NCI-H146 treated with DMSO at 0.1 percent for 48 hours (cell line): Measurements from ENCODE around the gene CFAP43.

Experiments
- DNase-seq: peaks from one replicate; lab custom pipeline; 2025; ENCODE audit not compliant: unreplicated experiment; lab: John Stamatoyannopoulos, UW

The CFAP43 gene, protein sequence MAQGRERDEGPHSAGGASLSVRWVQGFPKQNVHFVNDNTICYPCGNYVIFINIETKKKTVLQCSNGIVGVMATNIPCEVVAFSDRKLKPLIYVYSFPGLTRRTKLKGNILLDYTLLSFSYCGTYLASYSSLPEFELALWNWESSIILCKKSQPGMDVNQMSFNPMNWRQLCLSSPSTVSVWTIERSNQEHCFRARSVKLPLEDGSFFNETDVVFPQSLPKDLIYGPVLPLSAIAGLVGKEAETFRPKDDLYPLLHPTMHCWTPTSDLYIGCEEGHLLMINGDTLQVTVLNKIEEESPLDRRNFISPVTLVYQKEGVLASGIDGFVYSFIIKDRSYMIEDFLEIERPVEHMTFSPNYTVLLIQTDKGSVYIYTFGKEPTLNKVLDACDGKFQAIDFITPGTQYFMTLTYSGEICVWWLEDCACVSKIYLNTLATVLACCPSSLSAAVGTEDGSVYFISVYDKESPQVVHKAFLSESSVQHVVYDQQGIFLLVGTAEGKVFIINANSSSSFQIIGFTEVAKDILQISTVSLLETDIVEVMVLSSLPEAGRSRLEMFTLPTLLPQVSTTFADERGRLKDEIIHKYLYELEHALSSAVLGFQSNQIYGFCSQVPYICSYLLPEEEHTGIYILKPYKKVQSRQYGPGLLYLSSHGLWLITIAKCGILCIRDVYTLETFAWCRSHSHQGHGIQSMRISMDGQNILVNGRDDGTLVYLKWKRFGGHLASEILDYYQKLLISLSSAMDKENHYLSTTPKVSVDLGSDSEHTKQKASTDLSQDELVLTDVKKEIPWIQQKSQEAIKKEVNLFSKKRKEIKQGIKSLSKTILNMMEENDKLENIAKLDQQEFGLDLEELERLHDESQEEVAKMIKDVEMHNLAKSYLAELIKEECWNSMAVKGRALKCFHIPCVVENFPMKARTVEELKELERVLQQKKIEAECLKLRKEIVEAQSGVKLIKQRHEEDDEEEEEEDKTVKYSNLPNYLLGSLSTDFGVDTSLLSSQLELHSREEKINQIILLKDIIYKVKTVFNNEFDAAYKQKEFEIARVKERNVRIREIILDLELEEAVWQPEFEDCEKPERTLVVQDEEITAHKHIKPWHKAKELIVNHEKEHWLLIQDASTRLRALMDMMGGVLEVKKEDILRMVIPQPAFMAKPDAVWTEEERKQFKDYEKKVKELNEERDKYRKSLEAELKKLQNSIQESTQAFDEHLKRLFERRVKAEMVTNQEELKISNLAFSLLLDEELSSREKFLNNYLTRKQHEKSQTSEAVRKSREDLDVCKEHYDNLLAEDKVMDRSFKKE (N-terminal part only)

DNA sequence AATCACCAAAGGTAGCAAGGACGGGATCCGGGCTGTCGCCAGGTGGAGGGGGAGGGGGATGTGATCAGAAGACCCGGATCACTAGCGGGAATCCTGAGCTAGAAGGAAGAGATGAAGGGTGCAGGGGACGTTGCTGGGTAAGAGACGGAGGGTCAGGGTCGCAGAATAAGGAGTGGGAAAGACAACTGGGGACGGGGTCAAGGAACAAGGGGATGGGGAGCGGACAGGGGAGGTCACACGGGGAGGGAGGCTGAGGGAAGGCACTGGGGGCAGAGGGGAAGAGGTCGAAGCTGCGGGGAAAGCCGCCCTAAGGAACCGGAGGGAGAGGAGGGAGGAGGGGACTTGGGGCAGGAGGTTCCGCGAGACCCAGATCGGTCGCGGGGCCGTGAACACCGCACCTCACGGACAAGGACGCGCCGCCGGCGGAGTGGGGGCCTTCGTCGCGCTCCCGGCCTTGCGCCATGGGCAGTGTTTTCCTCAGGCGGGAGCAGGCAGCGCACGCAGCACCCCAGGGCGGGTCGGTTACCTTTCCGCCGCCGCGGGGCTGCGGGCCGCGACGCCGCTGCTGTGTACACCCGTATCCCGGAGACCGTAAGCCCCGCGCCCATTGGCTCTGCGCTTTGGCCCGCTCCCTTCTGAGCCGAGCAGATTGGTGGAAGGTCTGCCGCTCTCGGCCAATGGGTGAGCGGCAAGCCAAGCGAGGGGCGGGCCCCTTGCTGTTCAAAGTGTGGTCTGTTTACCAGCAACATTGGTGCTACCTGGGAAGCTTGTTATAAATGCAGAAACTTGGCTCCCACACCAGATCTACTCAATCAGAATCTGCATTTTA, at the start of gene CFAP43:
Gene CFAP43, minus strand, starts transcription at position 581 of the 829 bp plus-strand sequence. Its CDS starts 118 bp downstream, at position 463.
- DNase-seq = peak; percentile 91

DNA sequence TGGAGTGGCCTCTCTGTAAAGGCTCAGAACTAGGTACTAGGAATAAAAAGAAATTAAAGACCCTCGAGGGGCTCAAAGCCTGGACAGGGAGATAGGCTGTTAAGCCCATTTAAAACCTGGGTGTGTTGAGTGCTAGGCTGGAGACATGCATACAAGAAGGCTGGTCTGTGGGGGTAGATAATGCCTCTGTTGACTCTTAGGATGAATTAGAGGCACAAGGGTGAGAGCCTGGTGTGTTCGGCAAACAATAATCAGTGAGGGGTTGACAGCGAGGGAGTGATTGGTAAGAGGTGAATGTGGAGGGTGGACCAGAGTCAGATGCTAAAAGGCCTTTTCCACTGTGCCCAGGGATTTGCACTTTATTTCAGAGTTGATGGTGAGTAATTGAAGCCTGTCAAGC, 49.5 kb upstream of the CFAP43 start:
- DNase-seq = peak; percentile 69

DNA sequence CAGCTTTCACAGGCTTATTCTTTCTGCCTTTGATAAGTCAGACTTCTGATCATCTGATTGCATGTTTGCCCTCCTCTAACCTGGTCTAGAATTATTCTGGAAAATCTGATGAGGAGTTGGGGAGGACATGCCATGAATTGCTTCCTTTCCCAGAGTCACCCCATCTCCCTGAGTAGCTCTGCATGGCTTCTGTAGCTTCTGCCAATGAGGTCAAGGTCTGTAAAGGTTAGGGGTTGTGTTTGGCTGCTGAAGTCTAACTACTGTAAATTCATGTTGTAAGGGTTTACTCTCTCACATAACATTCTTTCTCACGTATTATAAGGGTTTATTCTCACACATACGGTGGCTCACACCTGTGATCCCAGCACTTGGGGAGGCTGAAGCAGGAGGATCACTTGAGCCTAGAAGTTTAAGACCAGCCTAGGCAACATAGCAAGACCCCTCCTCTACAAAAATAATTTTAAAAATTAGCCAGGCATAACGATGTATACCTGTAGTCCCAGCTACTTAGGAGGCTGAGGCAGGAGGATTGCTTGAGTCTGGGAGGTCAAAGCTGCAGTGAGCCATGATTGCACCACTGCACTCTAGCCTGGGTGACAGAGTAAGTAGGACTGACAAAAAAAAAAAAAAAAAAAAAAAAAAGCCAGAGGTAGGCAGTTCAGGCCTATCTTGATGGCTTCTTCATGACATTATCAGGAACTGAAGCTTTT, 47.5 kb upstream of the CFAP43 start:
- DNase-seq = no peak

DNA sequence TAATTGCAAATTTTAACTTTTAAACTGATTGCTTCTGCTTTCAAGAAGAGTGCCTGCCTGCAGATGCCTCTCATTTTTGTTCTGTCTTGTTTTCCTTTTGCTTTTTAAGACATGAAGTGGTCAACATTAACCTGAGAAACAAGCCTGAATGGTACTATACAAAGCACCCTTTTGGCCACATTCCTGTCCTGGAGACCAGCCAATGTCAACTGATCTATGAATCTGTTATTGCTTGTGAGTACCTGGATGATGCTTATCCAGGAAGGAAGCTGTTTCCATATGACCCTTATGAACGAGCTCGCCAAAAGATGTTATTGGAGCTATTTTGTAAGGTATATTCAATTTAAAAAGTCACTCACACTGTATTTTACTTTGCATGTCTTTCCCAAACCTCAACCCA, 45.6 kb upstream of the CFAP43 start:
- no peak for DNase-seq

DNA sequence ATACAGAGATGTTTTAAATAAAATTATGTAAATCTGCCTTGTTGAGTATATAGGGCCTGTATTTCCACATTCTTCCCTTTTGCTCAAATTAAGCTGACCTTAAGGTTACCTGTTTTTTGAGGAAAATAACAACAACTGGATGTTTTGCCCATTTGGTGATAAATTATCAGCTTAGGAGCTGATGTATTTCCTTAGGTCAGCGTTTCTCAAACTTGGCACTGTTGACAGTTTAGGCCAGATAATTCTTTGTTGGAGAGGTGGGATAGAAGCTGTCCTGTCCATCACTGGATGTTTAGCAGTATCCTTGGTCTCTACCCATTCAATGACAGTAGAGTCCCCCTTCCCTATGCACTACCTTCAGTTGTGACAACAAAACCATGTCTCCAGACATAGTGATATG, 44.0 kb upstream of the CFAP43 start:
- no peak for DNase-seq

DNA sequence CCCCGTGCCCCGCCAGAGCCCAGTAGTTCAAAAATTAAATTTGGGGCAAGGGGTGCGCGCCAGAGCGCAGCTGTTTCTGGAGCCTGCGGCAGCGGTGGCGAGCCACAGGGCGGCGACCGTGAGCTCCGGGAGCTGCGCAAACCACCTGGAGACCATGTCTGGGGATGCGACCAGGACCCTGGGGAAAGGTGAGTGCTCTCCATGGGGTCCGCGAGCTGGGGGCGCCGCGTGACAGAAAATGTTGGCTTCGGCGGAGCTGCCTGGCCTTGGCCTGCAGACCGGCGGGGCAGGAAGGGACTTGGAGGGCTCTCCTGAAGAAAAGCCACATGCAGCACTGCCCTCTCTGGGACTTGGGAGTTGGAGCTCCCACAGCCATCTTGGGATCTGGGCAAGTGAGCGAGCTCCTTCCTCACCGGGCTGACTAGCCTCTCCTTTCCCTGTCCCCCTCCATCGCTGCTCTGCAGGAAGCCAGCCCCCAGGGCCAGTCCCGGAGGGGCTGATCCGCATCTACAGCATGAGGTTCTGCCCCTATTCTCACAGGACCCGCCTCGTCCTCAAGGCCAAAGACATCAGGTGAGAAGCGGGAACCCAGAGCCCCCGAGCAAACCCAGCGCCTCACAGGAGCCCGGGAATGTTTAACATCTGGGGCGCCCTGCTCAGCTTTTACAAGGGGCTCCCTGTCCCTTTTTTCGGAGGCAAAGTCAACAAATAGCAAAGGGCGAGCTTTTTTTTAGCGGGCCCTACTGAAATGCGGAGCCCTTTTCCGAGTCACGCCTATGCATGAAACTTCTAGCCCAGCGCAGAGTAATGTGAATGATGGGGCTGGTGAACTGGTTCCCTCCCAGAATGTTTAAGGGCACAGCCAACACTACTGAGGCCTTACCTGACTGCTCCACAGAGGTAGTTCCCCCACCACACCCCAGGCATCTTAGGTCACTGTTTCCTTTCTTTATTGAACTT, 42.9 kb upstream of the CFAP43 start:
- DNase-seq = peak; percentile 73

DNA sequence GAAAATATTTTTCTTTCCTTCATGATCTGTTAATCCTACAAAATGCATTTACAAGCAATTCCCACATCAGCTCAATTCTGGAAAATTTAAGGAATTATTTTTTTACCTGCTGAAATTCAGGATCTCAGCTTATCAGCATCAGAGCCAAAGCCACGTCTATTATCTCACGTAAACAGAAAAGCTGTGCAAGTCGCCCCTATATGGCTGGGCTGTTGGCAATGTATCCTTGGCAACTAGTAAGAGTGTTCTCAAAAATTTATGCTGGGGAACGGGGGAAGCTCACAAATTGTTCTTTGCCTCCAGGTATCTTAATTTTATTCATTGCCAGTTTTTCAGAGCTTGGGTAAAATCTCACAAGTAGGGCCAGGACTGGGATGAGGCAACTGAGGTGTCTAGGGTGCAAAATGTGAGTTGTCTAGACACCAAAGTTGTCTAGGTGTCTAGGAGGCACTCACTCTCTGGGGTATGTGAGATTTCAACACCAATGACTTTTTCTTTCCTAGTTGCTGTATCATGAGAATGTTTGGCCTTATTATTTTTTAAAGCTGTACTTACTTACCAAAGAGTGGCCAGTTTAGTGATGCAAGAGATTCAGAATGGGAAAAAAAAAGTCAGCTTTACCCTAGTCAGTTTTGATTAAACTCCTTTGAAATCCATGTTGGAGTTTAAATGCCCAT, 41.9 kb upstream of the CFAP43 start:
- DNase-seq = no peak

DNA sequence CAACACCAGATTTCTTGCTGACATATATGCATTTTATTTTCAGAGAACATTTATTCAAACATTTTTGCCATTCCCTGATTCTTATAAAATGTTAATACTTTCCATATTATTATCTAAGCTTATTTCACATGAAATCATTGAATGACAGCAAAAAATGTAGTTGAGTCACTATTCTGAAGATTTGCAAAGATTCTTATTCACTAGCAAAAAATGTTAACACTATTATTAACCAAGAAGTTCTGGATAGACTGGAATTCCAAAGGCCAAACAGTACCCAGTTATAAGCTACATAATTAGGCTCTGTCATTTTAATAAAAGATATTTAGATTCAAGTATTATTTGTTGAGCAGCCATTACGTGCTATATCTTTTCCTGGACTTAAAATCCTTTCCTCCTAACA, 41.1 kb upstream of the CFAP43 start:
- DNase-seq = no peak

DNA sequence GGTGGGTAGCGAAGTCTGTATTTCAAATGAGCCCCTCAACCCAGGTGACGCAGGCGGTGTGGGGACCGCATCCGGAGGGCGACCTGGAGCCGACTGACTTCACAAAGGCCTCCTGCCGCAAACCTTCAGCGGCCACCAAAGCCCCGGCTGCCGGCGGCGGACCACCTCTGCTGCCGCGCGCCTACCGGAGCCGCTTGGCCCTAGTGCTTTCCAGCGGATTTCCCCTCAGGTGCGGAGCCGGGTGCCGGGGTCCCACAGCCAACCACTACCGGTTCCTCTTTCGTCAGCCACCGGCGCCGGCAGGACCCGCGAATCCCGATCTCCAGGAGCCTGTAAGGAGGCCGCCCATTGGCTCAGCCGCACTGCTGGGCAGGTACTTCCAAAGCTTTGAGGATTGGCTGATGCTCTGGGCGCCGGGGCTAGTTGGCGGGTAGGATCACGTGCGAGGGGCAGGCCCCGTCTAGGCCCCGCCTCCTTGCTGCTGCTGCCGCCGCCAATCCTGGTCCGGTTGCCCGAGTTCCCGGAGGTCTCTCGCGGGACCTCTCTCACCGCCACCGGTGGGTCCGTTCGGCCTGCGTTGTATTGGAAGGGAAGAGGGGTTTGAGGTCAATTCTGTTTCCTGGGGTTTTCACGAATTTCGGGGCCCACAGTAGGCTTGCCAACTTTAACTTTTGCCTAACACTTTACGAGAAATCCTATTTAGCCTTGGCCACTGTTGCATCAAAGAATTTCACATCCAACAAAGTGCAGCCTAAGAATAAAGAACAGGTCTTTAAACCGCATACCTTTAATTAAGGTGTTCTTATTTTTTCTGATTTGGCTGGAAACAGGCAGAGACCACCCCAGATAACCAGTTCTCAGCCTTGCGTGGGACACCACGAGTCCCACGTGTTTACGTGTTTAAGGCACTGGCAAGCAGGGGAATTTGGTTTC, 36.8 kb upstream of the CFAP43 start, which contains the start of gene GSTO2:
Gene GSTO2, plus strand, starts transcription at position 472 of the 933 bp plus-strand sequence. CDS start 5,732 bp downstream, outside the sequence.
- peak; percentile 95 for DNase-seq

DNA sequence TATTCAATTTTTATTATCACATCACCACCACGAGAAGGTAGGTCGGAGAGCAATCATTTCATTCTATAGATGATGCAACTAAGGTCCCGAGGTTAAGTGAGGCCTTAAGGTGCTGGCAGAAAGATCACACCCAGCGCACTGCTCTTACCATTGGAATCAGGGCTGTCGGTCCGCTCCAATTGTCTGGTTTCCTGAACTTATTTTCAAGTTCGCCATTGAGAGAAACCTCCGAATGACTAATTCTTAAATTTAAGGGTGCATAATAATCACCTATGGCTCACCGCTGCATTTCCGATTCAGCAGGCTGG, 36.2 kb upstream of the CFAP43 start:
- DNase-seq = no peak

DNA sequence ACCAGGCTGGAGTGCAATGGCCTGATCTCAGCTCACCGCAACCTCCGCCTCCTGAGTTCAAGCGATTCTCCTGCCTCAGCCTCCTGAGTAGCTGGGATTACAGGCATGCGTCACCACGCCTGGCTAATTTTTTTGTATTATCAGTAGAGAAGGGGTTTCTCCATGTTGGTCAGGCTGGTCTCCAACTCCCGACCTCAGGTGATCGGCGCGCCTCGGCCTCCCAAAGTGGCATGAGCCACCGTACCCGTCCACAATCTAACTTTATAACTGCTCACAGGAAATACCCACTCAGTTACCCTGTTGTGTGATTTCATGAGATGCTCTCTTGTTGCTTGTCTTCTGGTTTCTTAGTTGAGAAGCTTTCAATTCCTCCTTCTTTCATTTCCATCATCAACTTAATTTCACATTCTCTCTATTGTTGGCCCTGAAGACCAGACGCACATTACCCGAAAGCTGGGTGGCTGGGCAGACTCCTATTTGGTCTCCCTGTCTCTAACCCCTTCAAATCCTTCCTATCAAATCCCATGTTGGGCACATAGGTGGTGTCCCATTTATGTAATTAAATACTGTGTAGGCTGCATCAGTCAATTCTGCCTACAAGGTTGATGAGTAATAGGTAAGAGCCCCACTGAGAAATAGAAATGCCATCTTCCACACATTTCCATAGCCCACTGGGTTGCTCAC, 35.7 kb upstream of the CFAP43 start:
- no peak for DNase-seq

DNA sequence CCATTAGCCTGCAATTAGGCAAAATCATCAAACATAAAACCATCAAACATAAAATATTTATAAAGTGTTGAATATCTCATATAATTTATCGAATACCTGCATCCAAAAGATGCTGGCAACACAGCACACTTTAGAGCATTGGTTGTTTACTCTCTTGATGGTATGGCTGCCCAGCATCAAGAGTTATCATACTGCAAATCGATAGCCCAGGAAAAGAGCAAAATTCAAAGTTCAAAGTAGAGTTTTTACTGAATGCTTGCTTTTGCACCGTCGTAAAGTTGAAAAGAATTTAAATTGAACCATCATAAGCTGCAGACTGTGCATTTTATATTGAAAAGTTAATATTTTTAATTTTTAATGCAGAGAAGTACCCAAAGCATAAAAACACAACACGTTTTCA, 32.6 kb upstream of the CFAP43 start:
- no peak for DNase-seq

DNA sequence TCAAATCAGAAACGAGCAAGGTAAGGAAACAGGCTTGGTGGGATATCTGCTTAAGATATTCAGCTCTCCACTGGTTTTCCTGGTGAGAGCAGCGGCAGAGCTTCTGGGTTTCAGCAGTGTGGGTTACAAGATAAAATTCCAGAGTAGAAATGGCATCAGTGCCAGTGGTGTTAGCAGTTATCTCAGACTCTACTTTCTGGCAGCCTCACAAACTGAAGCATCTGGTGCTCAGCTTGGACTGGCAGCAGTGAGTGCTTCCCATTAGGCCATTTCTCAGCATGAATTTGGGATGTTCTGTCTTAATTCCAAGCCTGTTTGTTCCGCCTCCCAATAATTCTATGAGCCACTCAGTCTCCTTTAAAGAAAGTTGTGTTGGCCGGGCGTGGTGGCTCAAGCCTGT, 29.9 kb upstream of the CFAP43 start:
- DNase-seq = no peak

DNA sequence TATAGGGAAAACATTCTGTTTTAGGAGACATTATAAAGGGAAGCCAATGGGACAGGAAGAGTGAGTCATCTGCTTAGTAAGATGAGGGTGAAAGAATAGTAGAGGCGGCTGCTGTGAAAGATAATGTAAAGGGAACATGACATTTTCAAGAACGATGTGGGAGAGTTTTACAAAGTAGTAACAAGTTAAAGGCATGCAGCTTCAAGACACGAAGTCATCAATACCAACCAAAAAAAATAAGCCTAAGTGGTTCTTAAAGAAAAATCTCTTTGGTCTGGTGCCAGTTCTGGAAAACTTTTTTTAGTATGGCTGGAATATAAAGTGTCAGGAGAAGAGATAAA, 28.6 kb upstream of the CFAP43 start:
- DNase-seq = no peak

DNA sequence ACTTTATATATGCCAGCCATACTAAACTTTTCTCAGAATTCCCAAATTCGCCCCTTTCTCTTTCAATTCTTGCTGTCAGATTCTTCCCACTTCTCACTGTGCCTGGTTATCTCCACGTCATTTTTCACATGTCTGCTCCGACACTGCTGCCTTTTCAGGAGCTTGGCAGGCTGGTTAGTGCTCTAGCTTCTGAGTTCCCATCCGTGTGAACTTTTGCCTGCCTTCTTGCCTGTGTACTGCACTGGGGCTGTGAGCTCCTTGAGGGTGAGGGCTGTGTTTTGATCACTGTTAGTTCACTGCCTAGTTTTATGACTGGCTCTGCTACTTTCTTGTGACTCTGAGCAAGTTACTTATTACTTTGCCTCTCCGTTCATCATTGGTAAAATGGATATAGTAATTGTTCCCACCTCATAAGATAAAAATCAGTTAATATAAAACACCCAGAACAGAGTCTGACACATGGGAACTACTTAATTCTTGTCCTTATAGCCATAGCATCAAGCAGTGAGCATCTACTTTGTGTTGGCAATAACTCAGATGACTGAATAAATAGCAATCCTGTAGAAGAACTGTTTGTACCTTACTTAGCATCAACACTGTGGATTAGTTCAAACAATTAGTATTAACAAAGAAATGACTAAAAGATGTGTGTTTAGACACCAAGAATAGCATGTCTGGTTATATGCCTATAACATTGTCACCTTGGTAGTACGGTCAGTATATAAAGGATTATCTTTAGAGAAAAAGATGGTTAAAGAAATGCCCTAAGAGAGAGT, 28.0 kb upstream of the CFAP43 start:
- DNase-seq = no peak

DNA sequence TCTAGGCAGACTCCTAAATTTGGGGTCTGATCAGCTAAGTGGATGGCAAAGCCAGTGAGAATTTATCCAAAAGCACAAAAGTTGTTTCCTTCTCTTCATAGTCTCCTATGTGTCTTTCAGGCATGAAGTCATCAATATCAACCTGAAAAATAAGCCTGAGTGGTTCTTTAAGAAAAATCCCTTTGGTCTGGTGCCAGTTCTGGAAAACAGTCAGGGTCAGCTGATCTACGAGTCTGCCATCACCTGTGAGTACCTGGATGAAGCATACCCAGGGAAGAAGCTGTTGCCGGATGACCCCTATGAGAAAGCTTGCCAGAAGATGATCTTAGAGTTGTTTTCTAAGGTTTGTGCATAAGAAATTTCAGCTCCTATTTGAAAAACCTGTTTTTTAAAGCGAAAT, 27.3 kb upstream of the CFAP43 start:
- DNase-seq = no peak
